GM19452 (cell line): ENCODE data around the gene MAZ.

Source experiments
- ATAC-seq: cut with Tn5 transposase; IDR thresholded peaks from one replicate; pipeline ENCODE4 v1.9.1; 2021; ENCODE audit not compliant: unreplicated experiment

The MAZ gene

DNA sequence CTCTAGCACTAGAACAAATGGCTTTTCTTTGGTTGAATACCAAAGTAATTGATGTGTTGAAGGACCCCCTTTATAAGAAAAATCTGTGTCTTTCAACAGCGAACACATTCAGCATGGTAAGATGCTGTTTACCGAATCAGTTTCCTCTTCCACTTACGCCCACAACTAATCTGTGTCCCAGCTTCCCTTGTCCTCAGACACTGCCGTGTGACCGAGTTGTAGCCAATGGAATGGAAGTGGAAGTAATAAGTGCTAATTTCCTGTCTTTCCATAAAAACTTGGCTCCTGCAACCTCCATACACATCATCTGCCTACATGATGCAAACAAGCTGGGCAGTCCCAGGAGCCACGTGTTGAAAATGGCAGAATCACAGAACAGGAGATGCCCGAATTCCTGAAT, 46.3 kb downstream of the MAZ start:
- no peak for ATAC-seq

- no peak for ATAC-seq
These were observed 48.3 kb downstream of the MAZ start for GRCh38 chr16:29854520-29855100.

- ATAC-seq = no peak
These were observed 50.9 kb downstream of the MAZ start for GRCh38 chr16:29857133-29857760.

GRCh38 chr16:29858149-29858849, 52.0 kb downstream of the MAZ start:
- ATAC-seq = no peak

DNA sequence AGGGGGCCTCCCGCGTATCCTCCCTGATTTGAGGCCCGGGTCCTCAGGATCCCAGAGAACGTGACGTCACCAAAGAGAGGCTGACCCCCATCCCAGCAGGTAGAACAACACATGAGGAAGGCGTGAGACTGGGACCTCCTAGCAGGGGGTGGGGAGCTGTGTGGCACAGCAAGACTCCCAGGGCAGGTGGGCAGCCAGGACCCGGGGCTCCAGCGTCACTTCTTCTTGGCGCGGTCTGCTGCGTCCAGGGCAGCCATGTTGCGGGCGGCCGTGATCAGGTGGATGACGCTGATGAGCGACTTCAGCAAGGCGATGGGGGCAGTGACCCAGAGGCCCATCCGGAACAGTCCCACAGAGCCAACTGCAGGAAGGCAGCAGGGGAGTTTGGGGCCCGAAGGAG, 52.6 kb downstream of the MAZ start:
- no peak for ATAC-seq

- no peak for ATAC-seq
These were observed 53.9 kb downstream of the MAZ start for GRCh38 chr16:29860218-29860617.
